A549 (cell line): ENCODE data around the gene HBE1. TPM values are rescaled to one million over a fixed set of nuclear protein-coding genes. Genes with fewer than 3 reads are reported as not detected.

Experiments
- ATAC-seq, 2 experiments: fragments of 200-7000 bp in 1 of 2; fragments of >200 bp in 1 of 2; cut with Nextera tagmentation in 1 of 2; cut with Tn5 transposase in 1 of 2; 3 replicates each; pipeline versions ENCODE4 v1.8.0 to v1.9.1; 2018 to 2020; ENCODE audit warnings: mild to moderate bottlenecking in 1 of 2, moderate library complexity in 1 of 2
- CTCF ChIA-PET: fragments of 300-600 bp; sonication (Branson Sonifier 250); formaldehyde crosslinking; extraction: SDS; loops from one replicate; lab custom pipeline; 2021; ENCODE audit warnings: antibody characterized with exemption, inconsistent platforms; lab: Yijun Ruan, JAX
- POLR2A ChIA-PET: fragments of 350-600 bp; formaldehyde crosslinking; extraction: SDS; loops from one replicate; lab custom pipeline; 2021; ENCODE audit warnings: antibody characterized with exemption, inconsistent platforms; lab: Yijun Ruan, JAX
- DNase-seq, 2 experiments: peaks; one replicate each; pipeline versions ENCODE4 v3.0.0 to v3.0.0-alpha.2; 2011 to 2016; ENCODE audit warnings: low read depth in 1 of 2, low spot score in 1 of 2
- FAIRE-seq: peaks from 2 replicates; lab custom pipeline; 2011; peaks lifted over from hg19 to GRCh38; lab: Jason Lieb, UNC
- H3K27ac ChIP-seq, 2 experiments: fragments of >200 bp; sonication (Bioruptor Twin); formaldehyde crosslinking; 3 replicates each; pipeline ENCODE4 v1.5.1; 2016 to 2017
- H3K4me1 ChIP-seq: fragments of >200 bp; sonication (Bioruptor Twin); formaldehyde crosslinking; 3 replicates; pipeline ENCODE4 v1.6.1; 2016
- H3K4me2 ChIP-seq: fragments of >200 bp; sonication (Bioruptor Twin); formaldehyde crosslinking; 3 replicates; pipeline ENCODE4 v1.6.1; 2016
- H3K4me3 ChIP-seq: fragments of >200 bp; sonication (Bioruptor Twin); formaldehyde crosslinking; 3 replicates; pipeline ENCODE4 v1.5.1; 2016
- H3K9me3 ChIP-seq: fragments of >200 bp; sonication (Bioruptor Twin); formaldehyde crosslinking; 3 replicates; pipeline ENCODE4 v1.6.1; 2016
- BCL3 ChIP-seq: fragments of >200 bp; sonication (Bioruptor Twin); formaldehyde crosslinking; IDR thresholded peaks from 3 replicates; pipeline ENCODE4 v1.6.1; 2016
- BHLHE40 ChIP-seq: IDR thresholded peaks from 2 replicates; pipeline ENCODE4 v1.6.1; 2012; ENCODE audit warnings: low read depth, low read length, inconsistent platforms
- CBX8 ChIP-seq: fragments of 200-600 bp; sonication (generic); IDR thresholded peaks from 2 replicates; pipeline ENCODE4 v1.6.1; 2016
- CEBPB ChIP-seq, 2 experiments: fragments of >200 bp in 1 of 2; sonication (Bioruptor Twin) in 1 of 2; formaldehyde crosslinking in 1 of 2; IDR thresholded peaks; 2 replicates each; pipeline ENCODE4 v1.6.1; 2012 to 2016
- CHD2 ChIP-seq: fragments of 150-350 bp; IDR thresholded peaks from 2 replicates; pipeline ENCODE4 v1.6.1; 2014; ENCODE audit warnings: low read length; ENCODE audit not compliant: partially characterized antibody
- EHF ChIP-seq: fragments of 250-450 bp; sonication (Bioruptor Pico); IDR thresholded peaks from 2 replicates; pipeline ENCODE4 v1.5.0; 2020; ENCODE audit warnings: mild to moderate bottlenecking
- EP300 ChIP-seq, 2 experiments: fragments of >200 bp; sonication (Bioruptor Twin); formaldehyde crosslinking; IDR thresholded peaks; 2 replicates in 1 of 2; 3 replicates in 1 of 2; pipeline ENCODE4 v1.6.1; 2016 to 2017
- ESRRA ChIP-seq: fragments of 150-350 bp; IDR thresholded peaks from 2 replicates; pipeline ENCODE4 v1.6.1; 2014; ENCODE audit warnings: mild to moderate bottlenecking, low read length, borderline replicate concordance
- FOXS1 ChIP-seq: fragments of 250-450 bp; sonication (Bioruptor Pico); IDR thresholded peaks from 2 replicates; pipeline ENCODE4 v1.5.0; 2020; ENCODE audit warnings: mild to moderate bottlenecking, moderate library complexity
- HDAC2 ChIP-seq: fragments of 200-600 bp; sonication (generic); IDR thresholded peaks from 2 replicates; pipeline ENCODE4 v1.6.1; 2016
- HEYL ChIP-seq: fragments of 250-450 bp; sonication (Bioruptor Pico); IDR thresholded peaks from 2 replicates; pipeline ENCODE4 v1.8.0; 2021; ENCODE audit warnings: mild to moderate bottlenecking, moderate library complexity
- HOXA7 ChIP-seq: fragments of 250-450 bp; sonication (Bioruptor Pico); IDR thresholded peaks from 2 replicates; pipeline ENCODE4 v1.5.0; 2020; ENCODE audit warnings: mild to moderate bottlenecking, moderate library complexity
- HOXB13 ChIP-seq: fragments of 250-450 bp; sonication (Bioruptor Pico); IDR thresholded peaks from 2 replicates; pipeline ENCODE4 v1.5.0; 2020; ENCODE audit warnings: low read depth, mild to moderate bottlenecking, moderate library complexity
- JUN ChIP-seq, 2 experiments: fragments of >200 bp; sonication (Bioruptor Twin); formaldehyde crosslinking; IDR thresholded peaks; 2 replicates in 1 of 2; 3 replicates in 1 of 2; pipeline ENCODE4 v1.6.1; 2016 to 2017
- JUNB ChIP-seq: fragments of >200 bp; sonication (Bioruptor Twin); formaldehyde crosslinking; IDR thresholded peaks from 2 replicates; pipeline ENCODE4 v1.6.1; 2016
- KDM1A ChIP-seq: fragments of 200-600 bp; sonication (generic); IDR thresholded peaks from 2 replicates; pipeline ENCODE4 v1.6.1; 2016; ENCODE audit warnings: low read depth, mild to moderate bottlenecking
- MAZ ChIP-seq: fragments of 150-350 bp; IDR thresholded peaks from 2 replicates; pipeline ENCODE4 v1.6.1; 2014; ENCODE audit warnings: antibody characterized with exemption, low read depth, low read length, borderline replicate concordance
- MYC ChIP-seq: IDR thresholded peaks from 2 replicates; pipeline ENCODE4 v1.6.1; 2012; ENCODE audit warnings: mild to moderate bottlenecking, inconsistent platforms, low read length, improper control_type of control experiment, borderline replicate concordance
- NFE2L2 ChIP-seq: fragments of 150-350 bp; conservative IDR thresholded peaks from 2 replicates; pipeline ENCODE4 v1.6.1; 2014; ENCODE audit warnings: low read length
- NPAS2 ChIP-seq: fragments of 250-450 bp; sonication (Bioruptor Pico); IDR thresholded peaks from 2 replicates; pipeline ENCODE4 v1.8.0; 2022; ENCODE audit warnings: mild to moderate bottlenecking, moderate library complexity, borderline replicate concordance
- PHF8 ChIP-seq: fragments of 200-600 bp; sonication (generic); IDR thresholded peaks from 2 replicates; pipeline ENCODE4 v1.6.1; 2016; ENCODE audit warnings: low read depth, mild to moderate bottlenecking, antibody characterized with exemption, moderate library complexity, borderline replicate concordance
- POLR2AphosphoS2 ChIP-seq: conservative IDR thresholded peaks from 2 replicates; pipeline ENCODE4 v1.6.1; 2012; ENCODE audit warnings: low read length, improper control_type of control experiment, inconsistent platforms
- RAD21 ChIP-seq, 2 experiments: fragments of >200 bp in 1 of 2; sonication (Bioruptor Twin) in 1 of 2; formaldehyde crosslinking in 1 of 2; IDR thresholded peaks in 1 of 2; conservative IDR thresholded peaks in 1 of 2; 2 replicates in 1 of 2; 3 replicates in 1 of 2; pipeline ENCODE4 v1.6.1; 2012 to 2018; ENCODE audit warnings: inconsistent platforms in 1 of 2
- RARB ChIP-seq: fragments of 250-450 bp; sonication (Bioruptor Pico); IDR thresholded peaks from 2 replicates; pipeline ENCODE4 v1.8.0; 2021; ENCODE audit warnings: mild to moderate bottlenecking, moderate library complexity
- RNF2 ChIP-seq: fragments of 200-600 bp; sonication (generic); IDR thresholded peaks from 2 replicates; pipeline ENCODE4 v1.6.1; 2016; ENCODE audit warnings: low read depth, mild to moderate bottlenecking, antibody characterized with exemption, moderate library complexity, borderline replicate concordance
- TFCP2L1 ChIP-seq: fragments of 250-450 bp; sonication (Bioruptor Pico); IDR thresholded peaks from 2 replicates; pipeline ENCODE4 v1.5.0; 2021; ENCODE audit warnings: mild to moderate bottlenecking
- TP53 ChIP-seq: fragments of 250-450 bp; sonication (Bioruptor Pico); IDR thresholded peaks from 2 replicates; pipeline ENCODE4 v1.5.0; 2021; ENCODE audit warnings: mild to moderate bottlenecking, moderate library complexity
- USF2 ChIP-seq: fragments of 450-650 bp; IDR thresholded peaks from 2 replicates; pipeline ENCODE4 v1.6.1; 2014; ENCODE audit warnings: antibody characterized with exemption
- ZC3H11A ChIP-seq: fragments of 450-650 bp; IDR thresholded peaks from 2 replicates; pipeline ENCODE4 v1.6.1; 2014; ENCODE audit warnings: antibody characterized with exemption, mild to moderate bottlenecking
- ZFP36 ChIP-seq: fragments of 450-650 bp; IDR thresholded peaks from 2 replicates; pipeline ENCODE4 v1.6.1; 2014; ENCODE audit warnings: borderline replicate concordance; ENCODE audit not compliant: partially characterized antibody
- ZSCAN20 ChIP-seq: fragments of 250-450 bp; sonication (Bioruptor Pico); IDR thresholded peaks from 2 replicates; pipeline ENCODE4 v1.8.0; 2022; ENCODE audit warnings: mild to moderate bottlenecking, moderate library complexity
- WGBS: methylation state at CpG from one replicate; pipeline ENCODE4 v1.1.6; 2017; ENCODE audit errors: missing lambda C conversion rate; 5-methylcytosine and 5-hydroxymethylcytosine counted together
- polyA plus RNA-seq, 4 experiments: library from polyadenylated mRNA; depleted of rRNA in 3 of 4; stranded (reverse); fragments of >200 nt; fragmentation: RNase III in 1 of 4; extraction: RNeasy Plus Mini Kit Qiagen cat#74134 plus additional on column Dnase treatment in 1 of 4; gene quantifications; 2 replicates in 3 of 4; 3 replicates in 1 of 4; pipeline ENCODE4 v1.2.3, GENCODE V29; 2011 to 2017
- TF ChIP-seq, protein P1 (sequence below): fragments of 250-450 bp; sonication (Bioruptor Pico); IDR thresholded peaks from 2 replicates; pipeline ENCODE4 v1.5.0; 2020; ENCODE audit warnings: low read depth, mild to moderate bottlenecking, moderate library complexity
- TF ChIP-seq, protein P2 (sequence below): fragments of 250-450 bp; sonication (Bioruptor Pico); IDR thresholded peaks from 2 replicates; pipeline ENCODE4 v1.5.0; 2021; ENCODE audit warnings: mild to moderate bottlenecking, moderate library complexity, borderline replicate concordance
- TF ChIP-seq, protein P3 (sequence below): fragments of 200-600 bp; sonication (generic); IDR thresholded peaks from 2 replicates; pipeline ENCODE4 v1.6.1; 2016; ENCODE audit warnings: antibody characterized with exemption, mild to moderate bottlenecking, moderate library complexity

The HBE1 gene
- polyA plus RNA-seq, 2 of the 4 experiments (the other 2 are of a cell fraction), result 0.32 TPM; not detected in 1

DNA sequence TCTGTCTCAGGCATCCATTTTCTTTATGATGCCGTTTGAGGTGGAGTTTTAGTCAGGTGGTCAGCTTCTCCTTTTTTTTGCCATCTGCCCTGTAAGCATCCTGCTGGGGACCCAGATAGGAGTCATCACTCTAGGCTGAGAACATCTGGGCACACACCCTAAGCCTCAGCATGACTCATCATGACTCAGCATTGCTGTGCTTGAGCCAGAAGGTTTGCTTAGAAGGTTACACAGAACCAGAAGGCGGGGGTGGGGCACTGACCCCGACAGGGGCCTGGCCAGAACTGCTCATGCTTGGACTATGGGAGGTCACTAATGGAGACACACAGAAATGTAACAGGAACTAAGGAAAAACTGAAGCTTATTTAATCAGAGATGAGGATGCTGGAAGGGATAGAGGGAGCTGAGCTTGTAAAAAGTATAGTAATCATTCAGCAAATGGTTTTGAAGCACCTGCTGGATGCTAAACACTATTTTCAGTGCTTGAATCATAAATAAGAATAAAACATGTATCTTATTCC is 10.9 kb upstream of the HBE1 start:
- DNase-seq, result peak; percentile 94 to 98
- whole genome bisulfite sequencing, result 8% methylated on average over 2 of the region's 3 CpGs
- Histone ChIP-seq H3K4me2 (peak overlapping the region; percentile 57), H3K27ac (peak overlapping the region; percentile 78 to 87), H3K9me3 (no peaks in the 10 kb centered on the region), H3K4me3 (no peak overlapping the region), H3K4me1 (peaks cover 18% of the 10 kb centered on the region)
- FAIRE-seq, result peak; percentile 94
- CTCF ChIA-PET, result interaction anchor here (0.5 to 3.0 kb wide), 5 partner anchors 10 to 139 kb away, joined by 3 to 13 read pairs (median 4); no protein-coding TSS in a partner anchor
- POLR2A ChIA-PET, result no interaction called here
- ATAC-seq, result peak; percentile 100
- TF ChIP-seq PHF8, result no peak
- no peak for TF ChIP-seq CBX8
- TF ChIP-seq, protein P1, sequence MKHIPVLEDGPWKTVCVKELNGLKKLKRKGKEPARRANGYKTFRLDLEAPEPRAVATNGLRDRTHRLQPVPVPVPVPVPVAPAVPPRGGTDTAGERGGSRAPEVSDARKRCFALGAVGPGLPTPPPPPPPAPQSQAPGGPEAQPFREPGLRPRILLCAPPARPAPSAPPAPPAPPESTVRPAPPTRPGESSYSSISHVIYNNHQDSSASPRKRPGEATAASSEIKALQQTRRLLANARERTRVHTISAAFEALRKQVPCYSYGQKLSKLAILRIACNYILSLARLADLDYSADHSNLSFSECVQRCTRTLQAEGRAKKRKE, result peak; percentile 80; the same call in 1 of the 2 replicates
- TF ChIP-seq, protein P2, sequence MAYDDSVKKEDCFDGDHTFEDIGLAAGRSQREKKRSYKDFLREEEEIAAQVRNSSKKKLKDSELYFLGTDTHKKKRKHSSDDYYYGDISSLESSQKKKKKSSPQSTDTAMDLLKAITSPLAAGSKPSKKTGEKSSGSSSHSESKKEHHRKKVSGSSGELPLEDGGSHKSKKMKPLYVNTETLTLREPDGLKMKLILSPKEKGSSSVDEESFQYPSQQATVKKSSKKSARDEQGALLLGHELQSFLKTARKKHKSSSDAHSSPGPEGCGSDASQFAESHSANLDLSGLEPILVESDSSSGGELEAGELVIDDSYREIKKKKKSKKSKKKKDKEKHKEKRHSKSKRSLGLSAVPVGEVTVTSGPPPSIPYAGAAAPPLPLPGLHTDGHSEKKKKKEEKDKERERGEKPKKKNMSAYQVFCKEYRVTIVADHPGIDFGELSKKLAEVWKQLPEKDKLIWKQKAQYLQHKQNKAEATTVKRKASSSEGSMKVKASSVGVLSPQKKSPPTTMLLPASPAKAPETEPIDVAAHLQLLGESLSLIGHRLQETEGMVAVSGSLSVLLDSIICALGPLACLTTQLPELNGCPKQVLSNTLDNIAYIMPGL (CRISPR knock-in tag), result no peak
- no peak for TF ChIP-seq ZFP36
- TF ChIP-seq EP300 (IDR thresholded peaks at IDR 0.05), result no peak
- TF ChIP-seq HOXB13, result no peak
- TF ChIP-seq NFE2L2, result peak; percentile 98
- no peak for TF ChIP-seq BHLHE40
- TF ChIP-seq BCL3, result no peak
- no peak for TF ChIP-seq CHD2
- no peak for TF ChIP-seq RNF2
- TF ChIP-seq KDM1A, result no peak
- TF ChIP-seq HDAC2, result no peak
- no peak for TF ChIP-seq POLR2AphosphoS2
- TF ChIP-seq ZC3H11A, result no peak
- TF ChIP-seq USF2, result no peak
- TF ChIP-seq CEBPB (IDR thresholded peaks at IDR 0.05), result no peak
- no peak for TF ChIP-seq ZSCAN20 (CRISPR knock-in tag)
- TF ChIP-seq TP53 (CRISPR knock-in tag), result no peak
- no peak for TF ChIP-seq HOXA7
- peak; percentile 50 to 56; a peak in 1 of 5 replicates for TF ChIP-seq JUN (IDR thresholded peaks at IDR 0.05)
- TF ChIP-seq, protein P3, sequence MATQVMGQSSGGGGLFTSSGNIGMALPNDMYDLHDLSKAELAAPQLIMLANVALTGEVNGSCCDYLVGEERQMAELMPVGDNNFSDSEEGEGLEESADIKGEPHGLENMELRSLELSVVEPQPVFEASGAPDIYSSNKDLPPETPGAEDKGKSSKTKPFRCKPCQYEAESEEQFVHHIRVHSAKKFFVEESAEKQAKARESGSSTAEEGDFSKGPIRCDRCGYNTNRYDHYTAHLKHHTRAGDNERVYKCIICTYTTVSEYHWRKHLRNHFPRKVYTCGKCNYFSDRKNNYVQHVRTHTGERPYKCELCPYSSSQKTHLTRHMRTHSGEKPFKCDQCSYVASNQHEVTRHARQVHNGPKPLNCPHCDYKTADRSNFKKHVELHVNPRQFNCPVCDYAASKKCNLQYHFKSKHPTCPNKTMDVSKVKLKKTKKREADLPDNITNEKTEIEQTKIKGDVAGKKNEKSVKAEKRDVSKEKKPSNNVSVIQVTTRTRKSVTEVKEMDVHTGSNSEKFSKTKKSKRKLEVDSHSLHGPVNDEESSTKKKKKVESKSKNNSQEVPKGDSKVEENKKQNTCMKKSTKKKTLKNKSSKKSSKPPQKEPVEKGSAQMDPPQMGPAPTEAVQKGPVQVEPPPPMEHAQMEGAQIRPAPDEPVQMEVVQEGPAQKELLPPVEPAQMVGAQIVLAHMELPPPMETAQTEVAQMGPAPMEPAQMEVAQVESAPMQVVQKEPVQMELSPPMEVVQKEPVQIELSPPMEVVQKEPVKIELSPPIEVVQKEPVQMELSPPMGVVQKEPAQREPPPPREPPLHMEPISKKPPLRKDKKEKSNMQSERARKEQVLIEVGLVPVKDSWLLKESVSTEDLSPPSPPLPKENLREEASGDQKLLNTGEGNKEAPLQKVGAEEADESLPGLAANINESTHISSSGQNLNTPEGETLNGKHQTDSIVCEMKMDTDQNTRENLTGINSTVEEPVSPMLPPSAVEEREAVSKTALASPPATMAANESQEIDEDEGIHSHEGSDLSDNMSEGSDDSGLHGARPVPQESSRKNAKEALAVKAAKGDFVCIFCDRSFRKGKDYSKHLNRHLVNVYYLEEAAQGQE, result no peak
- TF ChIP-seq RARB (CRISPR knock-in tag), result no peak
- TF ChIP-seq MYC, result no peak
- no peak for TF ChIP-seq NPAS2 (CRISPR knock-in tag)
- TF ChIP-seq MAZ, result no peak
- TF ChIP-seq RAD21 (conservative IDR thresholded peaks at IDR 0.05 in 1 of 2, IDR thresholded peaks at IDR 0.05 in 1 of 2), result no peak; a peak in 1 of 5 replicates
- no peak for TF ChIP-seq FOXS1 (CRISPR knock-in tag)
- TF ChIP-seq EHF (CRISPR knock-in tag), result no peak
- peak; percentile 81 for TF ChIP-seq JUNB
- TF ChIP-seq ESRRA, result no peak
- TF ChIP-seq TFCP2L1 (CRISPR knock-in tag), result no peak
- TF ChIP-seq HEYL (CRISPR knock-in tag), result no peak
